OCI-LY1 (cell line): ENCODE data around the gene FKBP8.

Source experiments
- H2AFZ ChIP-seq: fragments of 200-600 bp; sonication (generic), shearing (Covaris generic); 2 replicates; pipeline ENCODE4 v1.6.0; 2014; ENCODE audit warnings: antibody characterized with exemption, mild to moderate bottlenecking, low read length
- H3F3A ChIP-seq: fragments of 200-600 bp; sonication (generic), shearing (Covaris generic); 2 replicates; pipeline ENCODE4 v1.6.0; 2014; ENCODE audit warnings: mild to moderate bottlenecking, antibody characterized with exemption, low read length, moderate library complexity; ENCODE audit not compliant: insufficient read depth
- H3K27ac ChIP-seq: fragments of 200-600 bp; sonication (generic); 2 replicates; pipeline ENCODE4 v1.5.1; 2014; ENCODE audit warnings: low read length, mixed run types, mild to moderate bottlenecking, low read depth; ENCODE audit not compliant: poor library complexity, severe bottlenecking
- H3K27me3 ChIP-seq: fragments of 200-600 bp; sonication (generic); 2 replicates; pipeline ENCODE4 v1.6.0; 2014; ENCODE audit warnings: antibody characterized with exemption, mild to moderate bottlenecking, low read length, moderate library complexity; ENCODE audit not compliant: insufficient read depth
- H3K36me3 ChIP-seq: fragments of 200-600 bp; sonication (generic); 2 replicates; pipeline ENCODE4 v1.6.1; 2014; ENCODE audit warnings: mild to moderate bottlenecking, antibody characterized with exemption, low read length, moderate library complexity, mixed read lengths; ENCODE audit not compliant: insufficient read depth
- H3K4me1 ChIP-seq: fragments of 200-600 bp; sonication (generic); 2 replicates; pipeline ENCODE4 v1.5.1; 2014; ENCODE audit warnings: mild to moderate bottlenecking, low read length, moderate library complexity; ENCODE audit not compliant: insufficient read depth, severe bottlenecking
- H3K4me2 ChIP-seq: fragments of 200-600 bp; sonication (generic), shearing (Covaris generic); 2 replicates; pipeline ENCODE4 v1.6.1; 2014; ENCODE audit warnings: low read length
- H3K4me3 ChIP-seq: fragments of 200-600 bp; sonication (generic); 2 replicates; pipeline ENCODE4 v1.5.1; 2014; ENCODE audit warnings: low read length, low read depth, mild to moderate bottlenecking, mixed read lengths; ENCODE audit not compliant: poor library complexity, severe bottlenecking
- H3K79me2 ChIP-seq: fragments of 200-600 bp; shearing (Covaris generic); 2 replicates; pipeline ENCODE4 v1.6.1; 2016; ENCODE audit warnings: mixed run types, low read length, mixed read lengths; ENCODE audit not compliant: insufficient read depth
- H3K9ac ChIP-seq: fragments of 200-600 bp; sonication (generic), shearing (Covaris generic); 2 replicates; pipeline ENCODE4 v1.6.1; 2014; ENCODE audit warnings: mild to moderate bottlenecking, low read length, mixed read lengths
- H3K9me2 ChIP-seq: fragments of 200-600 bp; sonication (generic), shearing (Covaris generic); 2 replicates; pipeline ENCODE4 v1.6.1; 2014; ENCODE audit warnings: low read depth, mild to moderate bottlenecking, low read length, mixed read lengths
- H3K9me3 ChIP-seq: fragments of 200-600 bp; shearing (Covaris generic); 2 replicates; pipeline ENCODE4 v1.6.1; 2014; ENCODE audit warnings: low read length, mixed read lengths
- H4K20me1 ChIP-seq: fragments of 200-600 bp; sonication (generic), shearing (Covaris generic); 2 replicates; pipeline ENCODE4 v1.6.0; 2016; ENCODE audit warnings: mild to moderate bottlenecking, low read length; ENCODE audit not compliant: insufficient read depth
- EZH2 ChIP-seq: fragments of 200-600 bp; sonication (generic), shearing (Covaris generic); IDR thresholded peaks from 2 replicates; pipeline ENCODE4 v1.8.0; 2017; ENCODE audit warnings: borderline replicate concordance, mixed run types, mild to moderate bottlenecking, antibody characterized with exemption, low read length, moderate library complexity, mixed read lengths
- TF ChIP-seq, protein P1 (sequence below): fragments of 200-600 bp; sonication (generic), shearing (Covaris generic); IDR thresholded peaks from 2 replicates; pipeline ENCODE4 v1.5.1; 2017; ENCODE audit warnings: mild to moderate bottlenecking, antibody characterized with exemption, low read length, moderate library complexity, mixed read lengths

Gene FKBP8

DNA sequence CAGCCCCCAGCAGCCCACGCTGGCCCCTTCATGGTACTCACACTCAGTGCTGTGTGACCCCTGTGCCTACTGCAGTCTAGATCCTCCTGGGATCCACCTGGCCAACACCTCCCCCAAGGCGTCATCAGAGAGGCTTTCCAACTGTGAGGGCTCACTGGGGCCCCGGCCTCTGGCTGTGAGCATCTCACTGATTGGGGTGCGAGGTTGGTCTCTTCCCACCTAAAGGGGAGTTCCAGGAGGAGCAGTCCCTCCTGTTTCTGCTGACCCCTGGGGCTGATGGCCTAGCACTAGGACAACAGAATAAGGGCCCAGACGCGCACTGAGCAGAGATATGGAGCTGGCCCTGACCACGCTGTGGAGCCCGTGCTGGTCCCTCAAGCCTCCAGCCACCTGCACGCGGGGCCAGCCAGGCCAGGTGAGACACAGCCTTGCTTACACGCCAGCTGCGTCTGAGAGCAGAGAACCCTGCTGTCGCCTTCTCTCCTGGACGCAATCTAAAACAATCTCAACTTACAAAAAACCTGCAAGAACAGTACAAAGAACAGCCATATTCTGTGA, 53.7 kb downstream of the FKBP8 start:
- Histone ChIP-seq H3K4me1 (peaks cover 3% of the 10 kb centered on the region), H3K4me3 (no peak overlapping the region), H3K9me2 (no peaks in the 10 kb centered on the region), H3K9me3 (no peaks in the 10 kb centered on the region), H3K27ac (no peak overlapping the region), H3K9ac (no peak overlapping the region), H4K20me1 (no peaks in the 10 kb centered on the region; the same call in 1 of the 2 replicates), H3K36me3 (no peaks in the 10 kb centered on the region), H3K79me2 (no peaks in the 10 kb centered on the region), H3K27me3 (no peaks in the 10 kb centered on the region), H3K4me2 (no peak overlapping the region), H2AFZ (no peak overlapping the region), H3F3A (no peaks in the 10 kb centered on the region)
- no peak for TF ChIP-seq EZH2
- TF ChIP-seq, protein P1, sequence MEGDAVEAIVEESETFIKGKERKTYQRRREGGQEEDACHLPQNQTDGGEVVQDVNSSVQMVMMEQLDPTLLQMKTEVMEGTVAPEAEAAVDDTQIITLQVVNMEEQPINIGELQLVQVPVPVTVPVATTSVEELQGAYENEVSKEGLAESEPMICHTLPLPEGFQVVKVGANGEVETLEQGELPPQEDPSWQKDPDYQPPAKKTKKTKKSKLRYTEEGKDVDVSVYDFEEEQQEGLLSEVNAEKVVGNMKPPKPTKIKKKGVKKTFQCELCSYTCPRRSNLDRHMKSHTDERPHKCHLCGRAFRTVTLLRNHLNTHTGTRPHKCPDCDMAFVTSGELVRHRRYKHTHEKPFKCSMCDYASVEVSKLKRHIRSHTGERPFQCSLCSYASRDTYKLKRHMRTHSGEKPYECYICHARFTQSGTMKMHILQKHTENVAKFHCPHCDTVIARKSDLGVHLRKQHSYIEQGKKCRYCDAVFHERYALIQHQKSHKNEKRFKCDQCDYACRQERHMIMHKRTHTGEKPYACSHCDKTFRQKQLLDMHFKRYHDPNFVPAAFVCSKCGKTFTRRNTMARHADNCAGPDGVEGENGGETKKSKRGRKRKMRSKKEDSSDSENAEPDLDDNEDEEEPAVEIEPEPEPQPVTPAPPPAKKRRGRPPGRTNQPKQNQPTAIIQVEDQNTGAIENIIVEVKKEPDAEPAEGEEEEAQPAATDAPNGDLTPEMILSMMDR, result no peak

DNA sequence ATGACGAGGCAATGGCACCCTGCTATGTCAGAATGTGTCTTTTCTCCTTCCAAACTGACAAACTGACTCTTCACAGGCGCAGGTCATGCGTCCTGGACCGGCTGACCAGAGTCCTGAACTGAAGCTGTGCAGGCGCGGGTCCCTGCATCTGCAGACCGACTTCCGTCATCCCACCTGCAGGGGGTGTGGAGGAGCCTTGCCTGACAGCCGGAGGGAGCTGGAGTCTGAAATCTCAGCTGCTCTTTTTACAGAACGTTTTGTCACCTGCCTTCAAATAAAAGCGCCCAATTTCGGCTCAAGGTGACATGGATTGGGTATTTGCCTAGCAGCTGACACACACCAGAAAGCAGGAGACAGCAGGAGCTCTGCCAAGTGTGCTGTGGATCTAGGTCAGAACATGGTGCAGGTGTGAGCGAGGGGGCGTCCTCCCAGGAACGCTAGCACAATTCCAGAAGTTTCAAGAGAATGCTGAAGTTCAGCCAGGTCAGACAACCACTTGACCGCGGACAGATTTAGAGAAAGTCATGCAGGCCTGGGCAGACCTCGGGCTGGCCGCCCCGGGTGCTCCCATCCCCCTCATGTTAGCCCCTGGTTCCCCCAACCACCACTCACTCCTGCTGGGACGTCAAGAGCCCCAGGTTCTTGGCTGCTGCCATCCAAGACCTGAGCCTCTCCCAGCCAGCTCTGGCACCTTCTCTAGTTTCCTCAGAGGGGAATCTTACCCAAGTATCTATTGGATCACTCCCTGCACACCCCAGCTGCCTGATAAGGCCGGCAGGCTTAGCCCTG, 54.3 kb downstream of the FKBP8 start:
- H3K9ac ChIP-seq, result no peak overlapping the region
- no peaks in the 10 kb centered on the region for H3K27me3 ChIP-seq
- no peak for TF ChIP-seq EZH2
- TF ChIP-seq, protein P1, result peak; percentile 57
- H3K4me2 ChIP-seq, result no peak overlapping the region
- H3K4me3 ChIP-seq, result no peak overlapping the region
- no peaks in the 10 kb centered on the region for H3F3A ChIP-seq
- no peaks in the 10 kb centered on the region for H3K9me2 ChIP-seq
- no peaks in the 10 kb centered on the region; the same call in 1 of the 2 replicates for H4K20me1 ChIP-seq
- H3K79me2 ChIP-seq, result no peaks in the 10 kb centered on the region
- H3K36me3 ChIP-seq, result no peaks in the 10 kb centered on the region
- no peaks in the 10 kb centered on the region for H3K9me3 ChIP-seq
- H2AFZ ChIP-seq, result no peak overlapping the region
- H3K27ac ChIP-seq, result no peak overlapping the region
- H3K4me1 ChIP-seq, result peaks cover 5% of the 10 kb centered on the region

DNA sequence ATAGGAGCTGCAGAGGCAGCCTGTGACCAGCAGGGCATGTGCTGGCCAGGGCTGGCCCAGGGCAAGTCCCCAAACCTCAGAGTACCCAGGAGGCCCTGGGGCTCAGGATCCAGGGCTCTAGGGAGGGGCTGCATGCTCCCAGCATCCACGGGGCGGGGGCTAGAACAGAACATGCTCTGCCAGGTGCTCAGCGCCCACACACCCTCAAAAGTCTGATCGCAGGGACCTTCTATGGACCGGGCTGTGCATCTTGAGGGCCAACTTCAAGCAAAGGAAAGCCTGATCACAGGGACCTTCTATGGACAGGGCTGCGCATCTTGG, 55.0 kb downstream of the FKBP8 start:
- no peaks in the 10 kb centered on the region for H3F3A ChIP-seq
- H3K9me2 ChIP-seq, result no peaks in the 10 kb centered on the region
- no peak overlapping the region for H3K9ac ChIP-seq
- H3K4me1 ChIP-seq, result peaks cover 5% of the 10 kb centered on the region
- H4K20me1 ChIP-seq, result no peaks in the 10 kb centered on the region
- H3K4me2 ChIP-seq, result no peak overlapping the region
- H3K27me3 ChIP-seq, result no peaks in the 10 kb centered on the region
- H3K79me2 ChIP-seq, result no peaks in the 10 kb centered on the region
- no peaks in the 10 kb centered on the region for H3K9me3 ChIP-seq
- H3K36me3 ChIP-seq, result no peaks in the 10 kb centered on the region
- H3K27ac ChIP-seq, result no peak overlapping the region
- no peak overlapping the region for H2AFZ ChIP-seq
- TF ChIP-seq, protein P1, result no peak
- TF ChIP-seq EZH2, result no peak
- H3K4me3 ChIP-seq, result no peak overlapping the region
